Measurements from ENCODE around the gene ADAM17. TPM values are rescaled to one million over a fixed set of nuclear protein-coding genes. Genes with fewer than 3 reads are reported as not detected.

Gene ADAM17
- total RNA-seq, 1 experiment from 2014 or later = 50.0 TPM

DNA sequence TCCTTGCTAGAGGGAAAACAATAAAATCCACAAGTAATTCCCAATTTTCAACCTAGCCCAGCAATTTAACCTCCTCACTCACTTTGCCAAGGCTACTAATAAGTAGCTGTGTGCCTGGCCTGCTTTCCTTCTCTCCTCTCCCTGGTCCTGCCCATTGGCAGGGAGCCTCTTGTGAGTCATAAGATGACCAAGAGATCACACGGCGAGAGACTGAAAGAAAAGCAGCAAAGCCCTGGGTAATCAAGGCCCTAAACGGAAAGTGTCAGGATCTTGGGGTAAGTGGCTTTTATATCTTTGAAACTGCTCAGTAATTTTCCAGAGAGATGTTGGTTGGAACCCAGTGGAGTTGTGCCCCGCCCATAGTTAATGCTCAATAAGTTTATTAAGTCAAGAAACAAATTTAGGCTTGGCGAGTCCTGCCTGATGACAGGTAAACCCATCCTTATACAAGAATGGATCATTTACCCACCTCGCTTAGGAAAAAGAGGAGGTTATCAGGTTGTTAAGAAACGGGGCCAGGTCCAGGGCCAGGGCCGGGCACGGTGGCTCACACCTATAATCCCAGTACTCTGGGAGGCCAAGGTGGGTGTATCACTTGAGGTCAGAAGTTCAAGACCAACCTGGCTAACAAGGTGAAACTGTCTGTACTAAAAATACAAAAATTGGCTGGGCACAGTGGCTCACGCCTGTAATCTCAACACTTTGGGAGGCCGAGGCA, 10.0 kb upstream of the ADAM17 start:
- DNase-seq (ENCODE audit: low read depth, low spot score) (peak; percentile 92), ATAC-seq (peak; percentile 96)
- peak overlapping the region; percentile 90 for H3K27ac ChIP-seq (ENCODE audit: low read length)
- BruUV-seq (replicated peaks) = TSS peak; percentile 76
- ChIA-PET CTCF (no interaction called here), POLR2A (no interaction called here)
- H3K27me3 ChIP-seq (ENCODE audit: control insufficient read depth, insufficient read depth, low read length) = no peaks in the 10 kb centered on the region
- H3K36me3 ChIP-seq (ENCODE audit: control insufficient read depth, insufficient read depth, low read length) = no peaks in the 10 kb centered on the region
- in situ Hi-C loops (cut with HindIII; ENCODE audit: low pct_unique_long_range_greater_than_20kb, low sequenced_read_pairs) = no loop called here
- H3K4me1 ChIP-seq (ENCODE audit: control insufficient read depth, insufficient read depth, low read length) = peaks cover 15% of the 10 kb centered on the region
- peak overlapping the region; percentile 0 to 33; a peak in 3 of 4 replicates for H3K4me3 ChIP-seq (ENCODE audit: low read depth in 2 of 2, low read length in 2 of 2)
- intact Hi-C loops (cut with micrococcal nuclease; ENCODE audit: unreplicated experiment) = no loop called here
- H3K9me3 ChIP-seq (ENCODE audit: control insufficient read depth, insufficient read depth, low read depth, low read length) = no peaks in the 10 kb centered on the region
- TF ChIP-seq SIN3A (IDR thresholded peaks at IDR 0.05; ENCODE audit: borderline replicate concordance, insufficient read depth, low read depth, low read length) (no peak), POLR2AphosphoS5 (IDR thresholded peaks at IDR 0.05; ENCODE audit: low read depth, low read length) (no peak), TCF7L2 (IDR thresholded peaks at IDR 0.05; ENCODE audit: low read depth, low read length) (no peak)
- TF ChIP-seq, protein P1, sequence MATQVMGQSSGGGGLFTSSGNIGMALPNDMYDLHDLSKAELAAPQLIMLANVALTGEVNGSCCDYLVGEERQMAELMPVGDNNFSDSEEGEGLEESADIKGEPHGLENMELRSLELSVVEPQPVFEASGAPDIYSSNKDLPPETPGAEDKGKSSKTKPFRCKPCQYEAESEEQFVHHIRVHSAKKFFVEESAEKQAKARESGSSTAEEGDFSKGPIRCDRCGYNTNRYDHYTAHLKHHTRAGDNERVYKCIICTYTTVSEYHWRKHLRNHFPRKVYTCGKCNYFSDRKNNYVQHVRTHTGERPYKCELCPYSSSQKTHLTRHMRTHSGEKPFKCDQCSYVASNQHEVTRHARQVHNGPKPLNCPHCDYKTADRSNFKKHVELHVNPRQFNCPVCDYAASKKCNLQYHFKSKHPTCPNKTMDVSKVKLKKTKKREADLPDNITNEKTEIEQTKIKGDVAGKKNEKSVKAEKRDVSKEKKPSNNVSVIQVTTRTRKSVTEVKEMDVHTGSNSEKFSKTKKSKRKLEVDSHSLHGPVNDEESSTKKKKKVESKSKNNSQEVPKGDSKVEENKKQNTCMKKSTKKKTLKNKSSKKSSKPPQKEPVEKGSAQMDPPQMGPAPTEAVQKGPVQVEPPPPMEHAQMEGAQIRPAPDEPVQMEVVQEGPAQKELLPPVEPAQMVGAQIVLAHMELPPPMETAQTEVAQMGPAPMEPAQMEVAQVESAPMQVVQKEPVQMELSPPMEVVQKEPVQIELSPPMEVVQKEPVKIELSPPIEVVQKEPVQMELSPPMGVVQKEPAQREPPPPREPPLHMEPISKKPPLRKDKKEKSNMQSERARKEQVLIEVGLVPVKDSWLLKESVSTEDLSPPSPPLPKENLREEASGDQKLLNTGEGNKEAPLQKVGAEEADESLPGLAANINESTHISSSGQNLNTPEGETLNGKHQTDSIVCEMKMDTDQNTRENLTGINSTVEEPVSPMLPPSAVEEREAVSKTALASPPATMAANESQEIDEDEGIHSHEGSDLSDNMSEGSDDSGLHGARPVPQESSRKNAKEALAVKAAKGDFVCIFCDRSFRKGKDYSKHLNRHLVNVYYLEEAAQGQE (IDR thresholded peaks at IDR 0.05; ENCODE audit: insufficient read depth in 1 of 2, low read depth in 2 of 2, low read length in 1 of 2) = no peak
- TF ChIP-seq, protein P2, sequence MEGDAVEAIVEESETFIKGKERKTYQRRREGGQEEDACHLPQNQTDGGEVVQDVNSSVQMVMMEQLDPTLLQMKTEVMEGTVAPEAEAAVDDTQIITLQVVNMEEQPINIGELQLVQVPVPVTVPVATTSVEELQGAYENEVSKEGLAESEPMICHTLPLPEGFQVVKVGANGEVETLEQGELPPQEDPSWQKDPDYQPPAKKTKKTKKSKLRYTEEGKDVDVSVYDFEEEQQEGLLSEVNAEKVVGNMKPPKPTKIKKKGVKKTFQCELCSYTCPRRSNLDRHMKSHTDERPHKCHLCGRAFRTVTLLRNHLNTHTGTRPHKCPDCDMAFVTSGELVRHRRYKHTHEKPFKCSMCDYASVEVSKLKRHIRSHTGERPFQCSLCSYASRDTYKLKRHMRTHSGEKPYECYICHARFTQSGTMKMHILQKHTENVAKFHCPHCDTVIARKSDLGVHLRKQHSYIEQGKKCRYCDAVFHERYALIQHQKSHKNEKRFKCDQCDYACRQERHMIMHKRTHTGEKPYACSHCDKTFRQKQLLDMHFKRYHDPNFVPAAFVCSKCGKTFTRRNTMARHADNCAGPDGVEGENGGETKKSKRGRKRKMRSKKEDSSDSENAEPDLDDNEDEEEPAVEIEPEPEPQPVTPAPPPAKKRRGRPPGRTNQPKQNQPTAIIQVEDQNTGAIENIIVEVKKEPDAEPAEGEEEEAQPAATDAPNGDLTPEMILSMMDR (IDR thresholded peaks at IDR 0.05) = no peak

DNA sequence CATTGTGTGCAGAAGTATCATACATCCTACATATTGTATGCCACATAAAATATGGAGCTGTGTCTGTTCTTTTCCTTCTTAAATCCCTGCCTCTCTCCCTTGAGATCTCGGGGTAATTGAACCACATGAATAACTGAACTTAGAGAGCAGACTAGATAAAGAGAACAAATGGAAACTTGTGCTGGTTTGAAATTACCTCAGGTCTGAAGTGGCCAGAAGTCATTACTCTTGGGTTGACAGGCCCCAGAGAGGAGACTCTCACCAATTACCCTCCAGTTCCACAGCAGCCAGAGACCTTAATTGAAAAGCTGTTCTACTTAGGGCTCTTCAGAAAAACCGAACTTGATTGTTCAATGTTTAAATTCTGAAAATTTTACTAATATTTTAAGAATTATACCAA, 5.0 kb upstream of the ADAM17 start:
- peaks cover 28% of the 10 kb centered on the region for H3K4me1 ChIP-seq (ENCODE audit: control insufficient read depth, insufficient read depth, low read length)
- TF ChIP-seq SIN3A (IDR thresholded peaks at IDR 0.05; ENCODE audit: borderline replicate concordance, insufficient read depth, low read depth, low read length) (no peak), TCF7L2 (IDR thresholded peaks at IDR 0.05; ENCODE audit: low read depth, low read length) (no peak), POLR2AphosphoS5 (IDR thresholded peaks at IDR 0.05; ENCODE audit: low read depth, low read length) (no peak)
- TF ChIP-seq, protein P2 (IDR thresholded peaks at IDR 0.05) = no peak
- intact Hi-C loops (cut with micrococcal nuclease; ENCODE audit: unreplicated experiment) (no loop called here), in situ Hi-C loops (cut with HindIII; ENCODE audit: low pct_unique_long_range_greater_than_20kb, low sequenced_read_pairs) (no loop called here)
- H3K9me3 ChIP-seq (ENCODE audit: control insufficient read depth, insufficient read depth, low read depth, low read length) = no peaks in the 10 kb centered on the region
- ATAC-seq (no peak), DNase-seq (ENCODE audit: low read depth, low spot score) (no peak)
- H3K36me3 ChIP-seq (ENCODE audit: control insufficient read depth, insufficient read depth, low read length) = peaks cover 4% of the 10 kb centered on the region; the same call in 1 of the 2 replicates
- ChIA-PET CTCF (no interaction called here), POLR2A (no interaction called here)
- peak overlapping the region; percentile 49 for H3K27ac ChIP-seq (ENCODE audit: low read length)
- no peak overlapping the region for H3K4me3 ChIP-seq (ENCODE audit: low read depth in 2 of 2, low read length in 2 of 2)
- H3K27me3 ChIP-seq (ENCODE audit: control insufficient read depth, insufficient read depth, low read length) = no peaks in the 10 kb centered on the region
- no TSS peak for BruUV-seq (replicated peaks)

Measured in Panc1 (cell line).